GM10248 (cell line): ENCODE data around the gene GGCT.

ENCODE experiments used
- CTCF ChIA-PET: fragments of 300-600 bp; sonication (Branson Sonifier 250); formaldehyde crosslinking; extraction: SDS; loops from one replicate; lab custom pipeline; 2021; ENCODE audit warnings: antibody characterized with exemption; lab: Yijun Ruan, JAX
- POLR2A ChIA-PET: fragments of 350-650 bp; sonication (Branson Sonifier 250); formaldehyde crosslinking; extraction: SDS; loops from one replicate; lab custom pipeline; 2020; ENCODE audit warnings: antibody characterized with exemption; lab: Yijun Ruan, JAX
- DNase-seq: peaks from one replicate; pipeline ENCODE4 v3.0.0; 2012; ENCODE audit errors: extremely low spot score
- CTCF ChIP-seq: IDR thresholded peaks from 2 replicates; pipeline ENCODE4 v1.5.1; 2012; ENCODE audit warnings: mild to moderate bottlenecking, low read depth; ENCODE audit errors: extremely low read depth, missing control alignments, control extremely low read depth

Gene GGCT

GRCh38 chr7:30462179-30462578, 42.5 kb downstream of the GGCT start:
- CTCF ChIA-PET, result interaction anchor here (0.7 kb wide), 1 partner anchor 15 kb away, joined by 3 read pairs; no protein-coding TSS in a partner anchor
- POLR2A ChIA-PET, result interaction anchor here (0.7 kb wide), 1 partner anchor 37 kb away, joined by 6 read pairs; no protein-coding TSS in a partner anchor
- no peak for TF ChIP-seq CTCF
- no peak for DNase-seq

- DNase-seq, result no peak
- no peak for TF ChIP-seq CTCF
- POLR2A ChIA-PET, result no interaction called here
- CTCF ChIA-PET, result interaction anchor here (0.7 to 1.3 kb wide), 5 partner anchors 10 to 112 kb away, joined by 3 to 4 read pairs (median 3); no protein-coding TSS in a partner anchor
Measured at GRCh38 chr7:30460246-30460633, 44.4 kb downstream of the GGCT start.

GRCh38 chr7:30459591-30460245, 44.9 kb downstream of the GGCT start:
- no peak for TF ChIP-seq CTCF
- CTCF ChIA-PET, result interaction anchor here (1.0 to 1.2 kb wide), 3 partner anchors 9 to 21 kb away, joined by 3 read pairs; no protein-coding TSS in a partner anchor
- POLR2A ChIA-PET, result no interaction called here
- DNase-seq, result no peak

GRCh38 chr7:30458311-30458710, 46.3 kb downstream of the GGCT start:
- DNase-seq, result no peak
- ChIA-PET POLR2A (no interaction called here), CTCF (interaction anchor here (1.0 kb wide), 1 partner anchor 15 kb away, joined by 3 read pairs; no protein-coding TSS in a partner anchor)
- TF ChIP-seq CTCF, result no peak

- DNase-seq, result no peak
- no peak for TF ChIP-seq CTCF
- CTCF ChIA-PET, result interaction anchor here (1.6 kb wide), 1 partner anchor 110 kb away, joined by 4 read pairs; no protein-coding TSS in a partner anchor
- POLR2A ChIA-PET, result no interaction called here
Measured at GRCh38 chr7:30453921-30454320, 50.7 kb downstream of the GGCT start.

- DNase-seq, result no peak
- POLR2A ChIA-PET, result no interaction called here
- CTCF ChIA-PET, result interaction anchor here (1.0 to 1.6 kb wide), 2 partner anchors 11 to 111 kb away, joined by 3 to 4 read pairs; no protein-coding TSS in a partner anchor
- TF ChIP-seq CTCF, result no peak
Measured at GRCh38 chr7:30453016-30453415, 51.6 kb downstream of the GGCT start.
